Lung (tissue), 12 donors: Measurements from ENCODE around the gene ZCCHC24. TPM values are rescaled to one million over a fixed set of nuclear protein-coding genes. Genes with fewer than 3 reads are reported as not detected.
"Not testable (repeated sequence)": the region's sequence is repeated elsewhere in the genome, so short reads cannot be mapped to it uniquely, and the experiment has no call there.

Source experiments
- ATAC-seq: fragments of 200-7000 bp; cut with Tn5 transposase; one replicate; pipeline ENCODE4 v1.9.1; 2020; ENCODE audit warnings: moderate number of reproducible peaks; ENCODE audit not compliant: insufficient read depth, low FRiP score
- DNase-seq, 3 donors: peaks; one replicate each; pipeline ENCODE4 v3.0.0-alpha.2; 2013 to 2017
- H3K27ac ChIP-seq, 2 donors: one replicate each; pipeline ENCODE4 v1.5.1; 2013; ENCODE audit warnings: mild to moderate bottlenecking in 2 of 2, moderate library complexity in 2 of 2, control low read depth in 1 of 2, inconsistent platforms in 1 of 2, low read depth in 1 of 2, low read length in 1 of 2
- H3K27me3 ChIP-seq, 3 donors: one replicate each; pipeline ENCODE4 v1.5.1; 2013; ENCODE audit warnings: low read length in 2 of 3; ENCODE audit not compliant: control insufficient read depth in 3 of 3, insufficient read depth in 3 of 3
- H3K36me3 ChIP-seq, 4 donors: one replicate each; pipeline ENCODE4 v1.5.1; 2013; ENCODE audit warnings: low read length in 4 of 4, mild to moderate bottlenecking in 1 of 4, moderate library complexity in 1 of 4; ENCODE audit not compliant: control insufficient read depth in 4 of 4, insufficient read depth in 4 of 4
- H3K4me1 ChIP-seq, 5 donors: one replicate each; pipeline ENCODE4 v1.5.1; 2013; ENCODE audit warnings: low read length in 5 of 5, mild to moderate bottlenecking in 2 of 5, moderate library complexity in 1 of 5; ENCODE audit not compliant: control insufficient read depth in 5 of 5, insufficient read depth in 5 of 5
- H3K4me3 ChIP-seq: one replicate; pipeline ENCODE4 v1.5.1; 2013; ENCODE audit warnings: mild to moderate bottlenecking, control low read depth, moderate library complexity
- H3K9ac ChIP-seq, 2 donors: one replicate each; pipeline ENCODE4 v1.5.1; 2013; ENCODE audit warnings: low read length in 2 of 2, control low read depth in 1 of 2; ENCODE audit not compliant: insufficient read depth in 1 of 2
- H3K9me3 ChIP-seq, 4 donors: one replicate each; pipeline ENCODE4 v1.5.1; 2013; ENCODE audit warnings: low read length in 3 of 4, mild to moderate bottlenecking in 1 of 4, moderate library complexity in 1 of 4; ENCODE audit not compliant: control insufficient read depth in 4 of 4, insufficient read depth in 3 of 4
- WGBS, 2 donors: extraction: QIAGEN DNeasy Blood & Tissue Kit; methylation state at CpG; one replicate each; pipeline ENCODE4 v1.1.7; 2013; 5-methylcytosine and 5-hydroxymethylcytosine counted together
- polyA plus RNA-seq, 2 donors: library from polyadenylated mRNA; stranded (reverse); fragments of 200-250 nt; gene quantifications; one replicate each; pipeline ENCODE4 v1.2.1, GENCODE V29; 2013
- total RNA-seq, 2 donors: library from RNA; depleted of rRNA in 1 of 2; stranded (reverse); fragments of >200 nt in 1 of 2; gene quantifications; one replicate each; pipeline ENCODE4 v1.2.1, GENCODE V29; 2014 to 2021
- TF ChIP-seq, protein P1 (sequence below): IDR thresholded peaks from 2 replicates; pipeline ENCODE4 v1.5.1; 2012; ENCODE audit warnings: mild to moderate bottlenecking; ENCODE audit errors: control extremely low read depth, extremely low read depth
- donor health status: control.
- donor health status: control.
- donor health status: Bipolar disorder and iron deficiency.
- donor health status: healthy.
- donor health status: DM: yes; HTN: yes; CAD: no.

Gene ZCCHC24
- total and polyA plus RNA-seq, 4 donors = 10.4 to 33.5 (median 13.5) TPM

DNA sequence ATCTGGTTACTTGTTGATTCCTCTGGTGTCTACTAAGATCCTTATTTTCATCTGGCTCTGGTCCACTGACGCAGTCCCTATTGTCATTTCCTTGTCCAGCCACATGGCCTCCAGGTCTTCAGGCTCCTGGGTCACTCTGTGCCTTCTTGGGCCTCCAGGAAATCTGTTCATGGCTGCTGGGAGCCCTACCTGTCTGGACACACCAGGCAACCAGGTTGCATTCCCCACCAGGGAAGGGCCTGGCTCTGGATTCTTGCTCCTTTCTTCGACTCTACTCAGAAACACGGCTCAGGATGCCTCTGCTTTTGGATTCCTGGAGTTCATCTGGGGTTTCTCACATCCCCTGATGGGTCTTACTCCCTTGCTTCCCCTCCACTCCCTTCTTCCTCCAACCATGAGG lies 106.2 kb downstream of the ZCCHC24 start:
- 94 to 95% methylated on average over 3 of the region's 3 CpGs for WGBS, 2 donors
- no peaks in the 10 kb centered on the region for H3K36me3 ChIP-seq
- DNase-seq = no peak

DNA sequence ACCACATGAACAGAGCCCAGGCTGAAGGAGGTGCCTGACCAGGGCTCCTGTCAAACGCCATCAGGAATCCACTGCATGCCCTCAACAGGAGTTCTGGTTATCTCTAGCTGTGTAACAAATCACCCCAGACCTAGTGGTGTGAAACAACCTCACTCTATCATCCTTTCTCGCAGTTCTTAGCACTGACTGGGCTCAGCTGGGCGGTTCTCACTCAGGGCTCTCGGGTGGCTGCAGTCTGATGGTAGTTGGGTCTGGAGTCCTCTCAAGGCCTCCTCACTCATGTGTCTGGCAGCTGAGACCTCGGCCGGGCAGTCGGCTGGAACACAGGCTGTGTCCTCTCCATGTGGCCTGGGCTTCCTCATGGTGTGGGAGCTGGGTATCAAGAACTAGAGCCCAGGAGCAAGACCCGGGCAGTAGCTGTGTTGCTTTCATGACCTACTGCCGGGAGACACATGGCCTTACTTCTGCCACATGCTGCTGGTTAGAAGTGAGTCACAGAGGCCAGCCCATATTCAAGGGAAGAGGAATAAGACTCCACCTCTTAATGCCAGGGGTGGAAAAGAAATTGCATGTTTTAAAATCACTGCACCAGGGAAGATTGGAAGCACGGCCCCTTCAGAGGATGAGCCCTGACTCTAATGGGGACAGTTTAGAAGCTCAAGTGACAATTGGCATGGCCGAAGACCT lies 107.5 kb downstream of the ZCCHC24 start:
- H3K36me3 ChIP-seq, DNase-seq, H3K9me3 ChIP-seq, H3K4me3 ChIP-seq, H3K27ac ChIP-seq, H3K4me1 ChIP-seq, H3K27me3 ChIP-seq, H3K9ac ChIP-seq, ATAC-seq: not testable (repeated sequence)
- 98% methylated on average over 7 of the region's 11 CpGs for WGBS, 2 donors

More for the DNA sequence above, 106.2 kb downstream of the ZCCHC24 start:
- TF ChIP-seq, protein P1, sequence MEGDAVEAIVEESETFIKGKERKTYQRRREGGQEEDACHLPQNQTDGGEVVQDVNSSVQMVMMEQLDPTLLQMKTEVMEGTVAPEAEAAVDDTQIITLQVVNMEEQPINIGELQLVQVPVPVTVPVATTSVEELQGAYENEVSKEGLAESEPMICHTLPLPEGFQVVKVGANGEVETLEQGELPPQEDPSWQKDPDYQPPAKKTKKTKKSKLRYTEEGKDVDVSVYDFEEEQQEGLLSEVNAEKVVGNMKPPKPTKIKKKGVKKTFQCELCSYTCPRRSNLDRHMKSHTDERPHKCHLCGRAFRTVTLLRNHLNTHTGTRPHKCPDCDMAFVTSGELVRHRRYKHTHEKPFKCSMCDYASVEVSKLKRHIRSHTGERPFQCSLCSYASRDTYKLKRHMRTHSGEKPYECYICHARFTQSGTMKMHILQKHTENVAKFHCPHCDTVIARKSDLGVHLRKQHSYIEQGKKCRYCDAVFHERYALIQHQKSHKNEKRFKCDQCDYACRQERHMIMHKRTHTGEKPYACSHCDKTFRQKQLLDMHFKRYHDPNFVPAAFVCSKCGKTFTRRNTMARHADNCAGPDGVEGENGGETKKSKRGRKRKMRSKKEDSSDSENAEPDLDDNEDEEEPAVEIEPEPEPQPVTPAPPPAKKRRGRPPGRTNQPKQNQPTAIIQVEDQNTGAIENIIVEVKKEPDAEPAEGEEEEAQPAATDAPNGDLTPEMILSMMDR = no peak
- no peak overlapping the region for H3K27ac ChIP-seq
- peaks cover 0 to 5% (median 0%) of the 10 kb centered on the region in 4 donors for H3K9me3 ChIP-seq
- H3K9ac ChIP-seq = no peak overlapping the region
- H3K4me1 ChIP-seq = no peaks in the 10 kb centered on the region
- no peak for ATAC-seq
- no peak overlapping the region for H3K4me3 ChIP-seq
- no peaks in the 10 kb centered on the region for H3K27me3 ChIP-seq

GRCh38 chr10:79336739-79337138 lies 108.7 kb downstream of the ZCCHC24 start:
- 69 to 76% methylated on average over 7 of the region's 7 CpGs for WGBS, 2 donors
- Histone ChIP-seq H3K9ac (no peak overlapping the region), H3K4me1 (no peaks in the 10 kb centered on the region), H3K4me3 (no peak overlapping the region), H3K27ac (no peak overlapping the region), H3K36me3 (no peaks in the 10 kb centered on the region), H3K27me3 (no peaks in the 10 kb centered on the region), H3K9me3 (peaks cover 0 to 5% (median 0%) of the 10 kb centered on the region in 4 donors)
- ATAC-seq (no peak), DNase-seq (no peak)
- TF ChIP-seq, protein P1 = no peak

DNA sequence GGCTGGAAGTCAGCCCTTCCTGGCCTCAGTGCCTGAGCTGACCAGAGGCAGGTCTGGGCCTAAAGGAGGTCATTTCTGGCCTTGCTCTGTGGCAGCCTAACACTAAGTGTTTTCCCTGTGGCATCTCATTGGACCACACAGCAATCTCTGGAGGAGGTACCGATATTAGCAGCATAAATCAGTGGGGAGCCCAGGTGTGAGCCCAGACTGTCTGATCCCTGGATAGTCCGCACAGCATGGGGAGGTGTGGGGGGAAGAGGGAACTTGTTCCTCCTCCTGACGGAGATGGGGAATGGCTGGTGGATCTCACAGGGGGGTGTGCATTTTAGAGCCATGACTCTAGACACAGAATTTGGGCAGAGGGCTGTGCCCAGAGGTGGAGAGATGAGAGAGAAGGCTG lies 109.1 kb downstream of the ZCCHC24 start:
- TF ChIP-seq, protein P1 = no peak
- ATAC-seq (no peak), DNase-seq (no peak)
- H3K9me3 ChIP-seq = peaks cover 0 to 5% (median 0%) of the 10 kb centered on the region in 4 donors
- 95 to 98% methylated on average over 3 of the region's 3 CpGs for WGBS, 2 donors
- no peaks in the 10 kb centered on the region for H3K27me3 ChIP-seq
- H3K9ac ChIP-seq = no peak overlapping the region
- H3K4me1 ChIP-seq = no peaks in the 10 kb centered on the region
- H3K36me3 ChIP-seq = no peaks in the 10 kb centered on the region
- no peak overlapping the region for H3K4me3 ChIP-seq
- no peak overlapping the region for H3K27ac ChIP-seq
